ENCODE results near the gene KIF13A. TPM values are rescaled to one million over a fixed set of nuclear protein-coding genes. Genes with fewer than 3 reads are reported as not detected.

KIF13A gene
- total RNA-seq, 1 experiment from 2014 or later: 49.3 TPM

DNA sequence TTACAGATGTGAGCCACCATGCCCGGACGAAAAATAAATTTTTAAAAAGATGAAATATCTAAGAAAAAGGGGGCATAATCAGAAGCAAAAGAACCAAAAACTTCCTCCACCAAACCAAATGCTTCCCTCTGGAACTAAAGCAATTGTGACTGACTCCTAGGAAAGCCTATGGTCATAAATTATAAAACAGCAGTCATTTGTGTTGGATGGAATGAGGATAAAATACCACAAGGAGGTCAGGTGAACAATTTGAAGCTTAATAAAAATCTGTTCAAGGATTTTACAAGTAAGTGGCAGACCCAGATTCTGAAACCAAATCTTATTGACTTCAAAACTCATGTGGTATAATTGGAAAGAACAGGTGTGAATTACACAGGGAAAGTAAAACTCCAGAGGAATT, 114.5 kb downstream of the KIF13A start:
- ChIA-PET CTCF (no interaction called here), POLR2A (no interaction called here)
- no peak for ATAC-seq
- Histone ChIP-seq H3K36me3 (ENCODE audit: control insufficient read depth, insufficient read depth, low read length) (no peaks in the 10 kb centered on the region), H3K4me1 (ENCODE audit: control insufficient read depth, insufficient read depth, low read length) (peaks cover 6% of the 10 kb centered on the region), H3K27ac (ENCODE audit: low read length) (no peak overlapping the region), H3K27me3 (ENCODE audit: control insufficient read depth, insufficient read depth, low read length) (no peaks in the 10 kb centered on the region), H3K9me3 (ENCODE audit: control insufficient read depth, insufficient read depth, low read depth, low read length) (no peaks in the 10 kb centered on the region), H3K4me3 (ENCODE audit: low read depth in 2 of 2, low read length in 2 of 2) (no peak overlapping the region)
- no TSS peak for BruUV-seq (replicated peaks)
- TF ChIP-seq, protein P1, sequence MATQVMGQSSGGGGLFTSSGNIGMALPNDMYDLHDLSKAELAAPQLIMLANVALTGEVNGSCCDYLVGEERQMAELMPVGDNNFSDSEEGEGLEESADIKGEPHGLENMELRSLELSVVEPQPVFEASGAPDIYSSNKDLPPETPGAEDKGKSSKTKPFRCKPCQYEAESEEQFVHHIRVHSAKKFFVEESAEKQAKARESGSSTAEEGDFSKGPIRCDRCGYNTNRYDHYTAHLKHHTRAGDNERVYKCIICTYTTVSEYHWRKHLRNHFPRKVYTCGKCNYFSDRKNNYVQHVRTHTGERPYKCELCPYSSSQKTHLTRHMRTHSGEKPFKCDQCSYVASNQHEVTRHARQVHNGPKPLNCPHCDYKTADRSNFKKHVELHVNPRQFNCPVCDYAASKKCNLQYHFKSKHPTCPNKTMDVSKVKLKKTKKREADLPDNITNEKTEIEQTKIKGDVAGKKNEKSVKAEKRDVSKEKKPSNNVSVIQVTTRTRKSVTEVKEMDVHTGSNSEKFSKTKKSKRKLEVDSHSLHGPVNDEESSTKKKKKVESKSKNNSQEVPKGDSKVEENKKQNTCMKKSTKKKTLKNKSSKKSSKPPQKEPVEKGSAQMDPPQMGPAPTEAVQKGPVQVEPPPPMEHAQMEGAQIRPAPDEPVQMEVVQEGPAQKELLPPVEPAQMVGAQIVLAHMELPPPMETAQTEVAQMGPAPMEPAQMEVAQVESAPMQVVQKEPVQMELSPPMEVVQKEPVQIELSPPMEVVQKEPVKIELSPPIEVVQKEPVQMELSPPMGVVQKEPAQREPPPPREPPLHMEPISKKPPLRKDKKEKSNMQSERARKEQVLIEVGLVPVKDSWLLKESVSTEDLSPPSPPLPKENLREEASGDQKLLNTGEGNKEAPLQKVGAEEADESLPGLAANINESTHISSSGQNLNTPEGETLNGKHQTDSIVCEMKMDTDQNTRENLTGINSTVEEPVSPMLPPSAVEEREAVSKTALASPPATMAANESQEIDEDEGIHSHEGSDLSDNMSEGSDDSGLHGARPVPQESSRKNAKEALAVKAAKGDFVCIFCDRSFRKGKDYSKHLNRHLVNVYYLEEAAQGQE (IDR thresholded peaks at IDR 0.05; ENCODE audit: insufficient read depth in 1 of 2, low read depth in 2 of 2, low read length in 1 of 2): no peak
- TF ChIP-seq TCF7L2 (IDR thresholded peaks at IDR 0.05; ENCODE audit: low read depth, low read length) (no peak), POLR2AphosphoS5 (IDR thresholded peaks at IDR 0.05; ENCODE audit: low read depth, low read length) (no peak), SIN3A (IDR thresholded peaks at IDR 0.05; ENCODE audit: borderline replicate concordance, insufficient read depth, low read depth, low read length) (no peak)
- TF ChIP-seq, protein P2, sequence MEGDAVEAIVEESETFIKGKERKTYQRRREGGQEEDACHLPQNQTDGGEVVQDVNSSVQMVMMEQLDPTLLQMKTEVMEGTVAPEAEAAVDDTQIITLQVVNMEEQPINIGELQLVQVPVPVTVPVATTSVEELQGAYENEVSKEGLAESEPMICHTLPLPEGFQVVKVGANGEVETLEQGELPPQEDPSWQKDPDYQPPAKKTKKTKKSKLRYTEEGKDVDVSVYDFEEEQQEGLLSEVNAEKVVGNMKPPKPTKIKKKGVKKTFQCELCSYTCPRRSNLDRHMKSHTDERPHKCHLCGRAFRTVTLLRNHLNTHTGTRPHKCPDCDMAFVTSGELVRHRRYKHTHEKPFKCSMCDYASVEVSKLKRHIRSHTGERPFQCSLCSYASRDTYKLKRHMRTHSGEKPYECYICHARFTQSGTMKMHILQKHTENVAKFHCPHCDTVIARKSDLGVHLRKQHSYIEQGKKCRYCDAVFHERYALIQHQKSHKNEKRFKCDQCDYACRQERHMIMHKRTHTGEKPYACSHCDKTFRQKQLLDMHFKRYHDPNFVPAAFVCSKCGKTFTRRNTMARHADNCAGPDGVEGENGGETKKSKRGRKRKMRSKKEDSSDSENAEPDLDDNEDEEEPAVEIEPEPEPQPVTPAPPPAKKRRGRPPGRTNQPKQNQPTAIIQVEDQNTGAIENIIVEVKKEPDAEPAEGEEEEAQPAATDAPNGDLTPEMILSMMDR (IDR thresholded peaks at IDR 0.05): no peak
- intact Hi-C loops (cut with micrococcal nuclease; ENCODE audit: unreplicated experiment): no loop called here
- in situ Hi-C loops (cut with HindIII; ENCODE audit: low pct_unique_long_range_greater_than_20kb, low sequenced_read_pairs): no loop called here
- DNase-seq (ENCODE audit: low read depth, low spot score): no peak

GRCh38 chr6:17871836-17872235, 115.6 kb downstream of the KIF13A start:
- H3K4me1 ChIP-seq (ENCODE audit: control insufficient read depth, insufficient read depth, low read length): peaks cover 14% of the 10 kb centered on the region
- in situ Hi-C loops (cut with HindIII; ENCODE audit: low pct_unique_long_range_greater_than_20kb, low sequenced_read_pairs) (no loop called here), intact Hi-C loops (cut with micrococcal nuclease; ENCODE audit: unreplicated experiment) (no loop called here)
- DNase-seq (ENCODE audit: low read depth, low spot score) (no peak), ATAC-seq (no peak)
- no peaks in the 10 kb centered on the region for H3K9me3 ChIP-seq (ENCODE audit: control insufficient read depth, insufficient read depth, low read depth, low read length)
- ChIA-PET POLR2A (no interaction called here), CTCF (no interaction called here)
- H3K36me3 ChIP-seq (ENCODE audit: control insufficient read depth, insufficient read depth, low read length): no peaks in the 10 kb centered on the region
- no peaks in the 10 kb centered on the region for H3K27me3 ChIP-seq (ENCODE audit: control insufficient read depth, insufficient read depth, low read length)
- TF ChIP-seq TCF7L2 (IDR thresholded peaks at IDR 0.05; ENCODE audit: low read depth, low read length) (no peak), SIN3A (IDR thresholded peaks at IDR 0.05; ENCODE audit: borderline replicate concordance, insufficient read depth, low read depth, low read length) (no peak), POLR2AphosphoS5 (IDR thresholded peaks at IDR 0.05; ENCODE audit: low read depth, low read length) (no peak)
- TF ChIP-seq, protein P2 (IDR thresholded peaks at IDR 0.05): no peak
- TF ChIP-seq, protein P1 (IDR thresholded peaks at IDR 0.05; ENCODE audit: insufficient read depth in 1 of 2, low read depth in 2 of 2, low read length in 1 of 2): no peak
- no TSS peak for BruUV-seq (replicated peaks)
- H3K27ac ChIP-seq (ENCODE audit: low read length): no peak overlapping the region
- no peak overlapping the region for H3K4me3 ChIP-seq (ENCODE audit: low read depth in 2 of 2, low read length in 2 of 2)

Measured in Panc1 (cell line).